CD14-positive monocyte (primary cell): ENCODE data around the gene SPTBN2. TPM values are rescaled to one million over a fixed set of nuclear protein-coding genes. Genes with fewer than 3 reads are reported as not detected.
"Not testable (repeated sequence)": the region's sequence is repeated elsewhere in the genome, so short reads cannot be mapped to it uniquely, and the experiment has no call there.

Experiments
- DNase-seq, 3 donors: peaks; one replicate each; pipeline ENCODE4 v3.0.0-alpha.2; 2011 to 2022
- H2AFZ ChIP-seq: 2 replicates; pipeline ENCODE4 v1.6.0; 2012; ENCODE audit warnings: mild to moderate bottlenecking, low read depth, low read length, inconsistent platforms; ENCODE audit not compliant: insufficient read depth, poor library complexity, severe bottlenecking
- H3K27ac ChIP-seq, 2 donors: 1 replicate in 1 of 2; 2 replicates in 1 of 2; pipeline ENCODE4 v1.5.1; 2012 to 2013; ENCODE audit warnings: low read length in 2 of 2, control low read depth in 1 of 2, inconsistent platforms in 1 of 2, low read depth in 1 of 2, mild to moderate bottlenecking in 1 of 2
- H3K27me3 ChIP-seq, 2 donors: one replicate each; pipeline versions ENCODE4 v1.6.0 to v1.6.1; 2011 to 2013; ENCODE audit warnings: low read length in 2 of 2; ENCODE audit not compliant: control insufficient read depth in 2 of 2, insufficient read depth in 2 of 2
- H3K36me3 ChIP-seq, 2 donors: replicated peaks in 1 of 2; 1 replicate in 1 of 2; 2 replicates in 1 of 2; pipeline versions ENCODE4 v1.5.1 to v1.6.1; 2012 to 2013; ENCODE audit warnings: low read length in 2 of 2, control low read depth in 1 of 2, inconsistent platforms in 1 of 2, mild to moderate bottlenecking in 1 of 2; ENCODE audit not compliant: insufficient read depth in 2 of 2, control insufficient read depth in 1 of 2
- H3K4me1 ChIP-seq, 2 donors: 1 replicate in 1 of 2; 2 replicates in 1 of 2; pipeline versions ENCODE4 v1.5.1 to v1.6.1; 2012 to 2013; ENCODE audit warnings: low read length in 2 of 2, control low read depth in 1 of 2, inconsistent platforms in 1 of 2, mild to moderate bottlenecking in 1 of 2, moderate library complexity in 1 of 2; ENCODE audit not compliant: insufficient read depth in 2 of 2, control insufficient read depth in 1 of 2
- H3K4me2 ChIP-seq: replicated peaks from 2 replicates; pipeline ENCODE3; 2012; ENCODE audit warnings: low read length, moderate library complexity, mild to moderate bottlenecking; ENCODE audit not compliant: poor library complexity, severe bottlenecking; ENCODE audit errors: extremely low read depth
- H3K4me3 ChIP-seq, 3 experiments: fragments of 200-600 bp in 1 of 3; sonication (generic) in 1 of 3; replicated peaks in 1 of 3; 1 replicate in 2 of 3; 2 replicates in 1 of 3; pipeline ENCODE4 v1.5.1; 2011 to 2013; ENCODE audit warnings: low read length in 3 of 3, mild to moderate bottlenecking in 3 of 3, control low read depth in 2 of 3, low read depth in 2 of 3, inconsistent platforms in 1 of 3, moderate library complexity in 1 of 3
- H3K79me2 ChIP-seq: 2 replicates; pipeline ENCODE4 v1.6.0; 2012; ENCODE audit warnings: mild to moderate bottlenecking, control low read depth, inconsistent platforms, low read length, moderate library complexity; ENCODE audit not compliant: insufficient read depth
- H3K9ac ChIP-seq: 2 replicates; pipeline ENCODE4 v1.6.0; 2017; ENCODE audit warnings: low read length, mild to moderate bottlenecking; ENCODE audit not compliant: insufficient read depth, poor library complexity, severe bottlenecking
- H3K9me3 ChIP-seq, 2 donors: replicated peaks in 1 of 2; 1 replicate in 1 of 2; 2 replicates in 1 of 2; pipeline versions ENCODE4 v1.5.1 to v1.6.1; 2012 to 2013; ENCODE audit warnings: low read length in 2 of 2, control low read depth in 1 of 2; ENCODE audit not compliant: control insufficient read depth in 1 of 2, insufficient read depth in 1 of 2
- H4K20me1 ChIP-seq: 2 replicates; pipeline ENCODE4 v1.6.0; 2012; ENCODE audit warnings: mild to moderate bottlenecking, low read length, control low read depth, moderate library complexity; ENCODE audit not compliant: insufficient read depth
- H3K27ac Mint-ChIP-seq, 7 donors: one replicate each; pipeline ENCODE4 v1.8.0; 2020; ENCODE audit warnings: mild to moderate bottlenecking in 7 of 7, mixed read lengths in 7 of 7, moderate library complexity in 6 of 7, inconsistent platforms in 2 of 7
- H3K27me3 Mint-ChIP-seq, 3 donors: one replicate each; pipeline ENCODE4 v1.8.0; 2021 to 2022; ENCODE audit warnings: low read depth in 3 of 3, mild to moderate bottlenecking in 3 of 3, mixed read lengths in 3 of 3, moderate library complexity in 3 of 3, inconsistent platforms in 1 of 3
- H3K36me3 Mint-ChIP-seq, 2 donors: one replicate each; pipeline ENCODE4 v1.8.0; 2020; ENCODE audit warnings: mixed read lengths in 2 of 2, inconsistent platforms in 1 of 2, mild to moderate bottlenecking in 1 of 2
- H3K4me1 Mint-ChIP-seq: one replicate; pipeline ENCODE4 v1.8.0; 2020; ENCODE audit warnings: mild to moderate bottlenecking, mixed read lengths
- H3K4me3 Mint-ChIP-seq, 2 donors: one replicate each; pipeline ENCODE4 v1.8.0; 2020; ENCODE audit warnings: mild to moderate bottlenecking in 2 of 2, mixed read lengths in 2 of 2, moderate library complexity in 1 of 2
- H3K9me3 Mint-ChIP-seq, 7 donors: one replicate each; pipeline ENCODE4 v1.8.0; 2020 to 2022; ENCODE audit warnings: mixed read lengths in 7 of 7, mild to moderate bottlenecking in 6 of 7, moderate library complexity in 6 of 7, inconsistent platforms in 2 of 7
- WGBS: methylation state at CpG from one replicate; pipeline ENCODE4 v1.1.5; 2013; ENCODE audit warnings: missing lambda C conversion rate; ENCODE audit not compliant: insufficient coverage; 5-methylcytosine and 5-hydroxymethylcytosine counted together
- intact Hi-C, 2 donors: fragments of 100-400 bp; cut with micrococcal nuclease; formaldehyde crosslinking; loops; one replicate each; pipeline versions ENCODE4 v1.15.0 to v1.15.1; 2023
- polyA plus RNA-seq, 3 donors: library from polyadenylated mRNA; depleted of rRNA in 1 of 3; unstranded in 2 of 3; stranded (reverse) in 1 of 3; fragments of 300-500 nt in 2 of 3; fragments of >200 nt in 1 of 3; fragmentation: Illumina TruSeq in 2 of 3; gene quantifications; 1 replicate in 2 of 3; 2 replicates in 1 of 3; pipeline ENCODE4 v1.2.3, GENCODE V29; 2012 to 2021
- TF ChIP-seq, protein P1 (sequence below): fragments of 200-600 bp; IDR thresholded peaks from one replicate; pipeline ENCODE4 v1.8.0; 2022; ENCODE audit warnings: antibody characterized with exemption, mild to moderate bottlenecking

SPTBN2 gene
- polyA plus RNA-seq, 3 donors, result not detected

DNA sequence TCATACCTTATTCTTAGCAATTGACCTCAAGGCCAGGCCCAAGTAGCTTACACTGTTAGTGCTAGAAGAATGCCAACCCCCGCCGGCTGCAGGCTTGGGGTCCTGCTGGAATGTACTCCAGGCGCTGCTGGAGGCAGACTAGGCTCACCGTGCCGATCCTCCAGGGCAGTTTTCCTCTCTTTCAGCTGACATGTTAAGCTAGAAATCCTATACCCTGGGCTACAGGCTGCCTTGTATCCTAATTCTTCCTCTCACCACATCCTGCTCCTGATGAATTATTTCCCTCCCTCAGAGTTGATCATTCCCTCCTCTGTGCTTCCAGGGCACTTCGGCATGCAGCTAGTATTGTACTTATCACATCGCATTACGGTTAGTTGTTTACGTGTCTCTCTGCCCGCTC, 3.4 kb downstream of the SPTBN2 start:
- intact Hi-C loops, result no loop called here
- DNase-seq, result no peak
- WGBS, result 33% methylated on average over 6 of the region's 10 CpGs
- Histone ChIP-seq H3K79me2 (no peaks in the 10 kb centered on the region), H3K4me3 (no peak overlapping the region), H3K4me1 (peaks cover 6 to 10% of the 10 kb centered on the region in 2 donors), H3K9me3 (peaks cover 0 to 30% of the 10 kb centered on the region in 2 donors), H2AFZ (no peak overlapping the region), H3K4me2 (no peak overlapping the region), H4K20me1 (no peaks in the 10 kb centered on the region), H3K27ac (no peak overlapping the region), H3K36me3 (no peaks in the 10 kb centered on the region), H3K27me3 (peaks cover 55 to 62% of the 10 kb centered on the region in 2 donors), H3K9ac (no peak overlapping the region)
- H3K27me3 Mint-ChIP-seq, result peaks cover 63 to 68% (median 63%) of the 10 kb centered on the region in 3 donors
- H3K4me1 Mint-ChIP-seq, result peaks cover 11% of the 10 kb centered on the region
- H3K4me3 Mint-ChIP-seq, result peak overlapping the region in 1 of 2 donors; percentile 84
- peaks cover 5 to 7% of the 10 kb centered on the region in 2 donors for H3K36me3 Mint-ChIP-seq
- H3K9me3 Mint-ChIP-seq, result peaks cover 0 to 20% (median 12%) of the 10 kb centered on the region in 7 donors
- TF ChIP-seq, protein P1, sequence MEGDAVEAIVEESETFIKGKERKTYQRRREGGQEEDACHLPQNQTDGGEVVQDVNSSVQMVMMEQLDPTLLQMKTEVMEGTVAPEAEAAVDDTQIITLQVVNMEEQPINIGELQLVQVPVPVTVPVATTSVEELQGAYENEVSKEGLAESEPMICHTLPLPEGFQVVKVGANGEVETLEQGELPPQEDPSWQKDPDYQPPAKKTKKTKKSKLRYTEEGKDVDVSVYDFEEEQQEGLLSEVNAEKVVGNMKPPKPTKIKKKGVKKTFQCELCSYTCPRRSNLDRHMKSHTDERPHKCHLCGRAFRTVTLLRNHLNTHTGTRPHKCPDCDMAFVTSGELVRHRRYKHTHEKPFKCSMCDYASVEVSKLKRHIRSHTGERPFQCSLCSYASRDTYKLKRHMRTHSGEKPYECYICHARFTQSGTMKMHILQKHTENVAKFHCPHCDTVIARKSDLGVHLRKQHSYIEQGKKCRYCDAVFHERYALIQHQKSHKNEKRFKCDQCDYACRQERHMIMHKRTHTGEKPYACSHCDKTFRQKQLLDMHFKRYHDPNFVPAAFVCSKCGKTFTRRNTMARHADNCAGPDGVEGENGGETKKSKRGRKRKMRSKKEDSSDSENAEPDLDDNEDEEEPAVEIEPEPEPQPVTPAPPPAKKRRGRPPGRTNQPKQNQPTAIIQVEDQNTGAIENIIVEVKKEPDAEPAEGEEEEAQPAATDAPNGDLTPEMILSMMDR, result no peak
- no peak overlapping the region for H3K27ac Mint-ChIP-seq

DNA sequence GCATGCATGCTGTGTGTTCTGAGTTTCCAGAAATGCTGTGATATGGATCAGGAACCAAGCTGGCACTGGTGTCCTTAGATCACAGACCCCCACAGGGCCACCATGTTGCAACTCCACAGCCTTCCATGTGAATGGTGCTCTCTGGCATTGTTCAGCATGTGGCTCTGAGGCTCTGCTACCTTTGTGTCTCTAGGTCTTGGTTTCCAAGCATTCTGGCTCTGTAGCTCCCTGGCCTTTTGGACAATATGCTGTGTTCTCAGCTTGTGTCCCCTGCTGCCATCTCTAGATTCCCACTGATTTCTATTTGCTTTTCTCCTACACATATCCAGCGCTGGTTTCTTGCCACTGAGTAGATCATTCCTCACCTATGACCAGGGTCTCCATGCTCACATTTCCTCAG, 3.9 kb downstream of the SPTBN2 start:
- Mint-ChIP-seq H3K36me3 (peaks cover 5 to 7% of the 10 kb centered on the region in 2 donors), H3K27me3 (peaks cover 59 to 66% (median 61%) of the 10 kb centered on the region in 3 donors), H3K9me3 (peaks cover 0 to 19% (median 12%) of the 10 kb centered on the region in 7 donors), H3K4me1 (peaks cover 11% of the 10 kb centered on the region), H3K27ac (no peak overlapping the region), H3K4me3 (peak overlapping the region in 1 of 2 donors; percentile 33)
- Histone ChIP-seq H3K4me3 (no peak overlapping the region), H3K4me1 (peaks cover 6 to 10% of the 10 kb centered on the region in 2 donors), H4K20me1 (no peaks in the 10 kb centered on the region), H3K36me3 (no peaks in the 10 kb centered on the region), H3K27me3 (peaks cover 50 to 57% of the 10 kb centered on the region in 2 donors), H3K79me2 (no peaks in the 10 kb centered on the region), H3K4me2 (no peak overlapping the region), H3K9ac (no peak overlapping the region), H2AFZ (no peak overlapping the region), H3K27ac (no peak overlapping the region), H3K9me3 (peaks cover 0 to 30% of the 10 kb centered on the region in 2 donors)
- TF ChIP-seq, protein P1, result no peak
- no peak for DNase-seq
- 86% methylated on average over 1 of the region's 1 CpG for WGBS
- intact Hi-C loops, result no loop called here

DNA sequence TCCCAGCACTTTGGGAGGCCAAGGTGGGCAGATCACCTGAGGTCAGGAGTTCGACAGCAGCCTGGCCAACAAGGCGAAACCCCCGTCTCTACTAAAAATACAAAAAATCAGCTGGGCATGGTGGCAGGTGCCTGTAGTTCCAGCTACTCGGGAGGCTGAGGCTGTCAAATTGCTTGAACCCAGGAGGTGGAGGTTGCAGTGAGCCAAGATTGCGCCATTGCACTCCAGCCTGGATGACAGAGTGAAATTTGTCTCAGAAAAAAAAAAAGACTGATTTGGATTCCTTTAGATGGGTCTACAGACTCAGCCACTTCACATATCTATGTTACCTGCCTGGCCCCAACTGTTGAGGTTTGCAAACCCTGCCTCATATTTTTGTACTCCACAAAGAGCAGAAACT, 4.8 kb downstream of the SPTBN2 start:
- H3K27me3 ChIP-seq, result peaks cover 41 to 49% of the 10 kb centered on the region in 2 donors
- DNase-seq, H3K4me3 ChIP-seq, H3K79me2 ChIP-seq, intact Hi-C loops, H4K20me1 ChIP-seq, H3K4me3 Mint-ChIP-seq, H3K4me2 ChIP-seq, H2AFZ ChIP-seq, H3K36me3 ChIP-seq, H3K27ac Mint-ChIP-seq, H3K27ac ChIP-seq, H3K9ac ChIP-seq, H3K36me3 Mint-ChIP-seq, H3K4me1 ChIP-seq: not testable (repeated sequence)
- Mint-ChIP-seq H3K9me3 (peaks cover 0 to 15% (median 12%) of the 10 kb centered on the region in 7 donors), H3K27me3 (peaks cover 51 to 57% (median 56%) of the 10 kb centered on the region in 3 donors), H3K4me1 (peaks cover 11% of the 10 kb centered on the region)
- WGBS, result 100% methylated on average over 3 of the region's 5 CpGs
- H3K9me3 ChIP-seq, result peaks cover 0 to 26% of the 10 kb centered on the region in 2 donors
